22Rv1 (cell line): ENCODE results near the gene HSPB1.
"Not testable (repeated sequence)": the region's sequence is repeated elsewhere in the genome, so short reads cannot be mapped to it uniquely, and the experiment has no call there.

ENCODE experiments used
- H3K27ac ChIP-seq: fragments of 450-650 bp; 2 replicates; pipeline ENCODE4 v1.5.1; 2017
- ZFX ChIP-seq: fragments of 450-650 bp; IDR thresholded peaks from 2 replicates; pipeline ENCODE4 v1.6.1; 2017; ENCODE audit warnings: antibody characterized with exemption, borderline replicate concordance
- TF ChIP-seq, protein P1 (sequence below): fragments of 450-650 bp; IDR thresholded peaks from 2 replicates; pipeline ENCODE4 v1.5.1; 2017; ENCODE audit warnings: mild to moderate bottlenecking

The HSPB1 gene

DNA sequence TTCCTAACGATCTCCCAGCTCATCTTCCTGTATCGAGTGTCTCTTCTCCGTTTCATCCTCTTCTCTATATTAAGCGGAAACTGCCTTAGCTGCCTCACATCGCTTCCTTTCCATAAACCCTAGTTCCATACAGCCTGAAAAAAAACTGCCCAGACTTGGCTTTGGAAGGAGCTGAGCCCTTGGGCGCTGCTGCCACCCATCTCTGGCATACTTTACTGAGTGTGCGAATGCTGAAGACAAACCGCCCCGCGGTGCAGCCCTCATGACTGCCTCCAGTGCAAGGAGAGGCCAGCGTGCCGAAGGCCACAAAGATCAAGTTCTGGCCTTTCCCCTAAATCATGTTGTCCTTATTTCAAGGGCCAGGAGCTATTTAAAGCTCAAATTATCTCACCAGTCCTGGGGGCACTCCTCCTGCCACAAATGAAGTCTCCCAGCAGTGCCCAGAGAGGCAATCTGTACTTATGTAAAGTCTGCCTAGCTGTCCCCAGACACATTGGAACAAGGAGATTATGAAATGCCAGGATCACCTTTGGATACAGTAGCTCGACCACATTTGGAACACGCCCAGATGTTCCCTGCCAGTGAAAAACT, 31.1 kb downstream of the HSPB1 start:
- H3K27ac ChIP-seq: peak overlapping the region; percentile 6; the same call in 1 of the 2 replicates
- TF ChIP-seq, protein P1, sequence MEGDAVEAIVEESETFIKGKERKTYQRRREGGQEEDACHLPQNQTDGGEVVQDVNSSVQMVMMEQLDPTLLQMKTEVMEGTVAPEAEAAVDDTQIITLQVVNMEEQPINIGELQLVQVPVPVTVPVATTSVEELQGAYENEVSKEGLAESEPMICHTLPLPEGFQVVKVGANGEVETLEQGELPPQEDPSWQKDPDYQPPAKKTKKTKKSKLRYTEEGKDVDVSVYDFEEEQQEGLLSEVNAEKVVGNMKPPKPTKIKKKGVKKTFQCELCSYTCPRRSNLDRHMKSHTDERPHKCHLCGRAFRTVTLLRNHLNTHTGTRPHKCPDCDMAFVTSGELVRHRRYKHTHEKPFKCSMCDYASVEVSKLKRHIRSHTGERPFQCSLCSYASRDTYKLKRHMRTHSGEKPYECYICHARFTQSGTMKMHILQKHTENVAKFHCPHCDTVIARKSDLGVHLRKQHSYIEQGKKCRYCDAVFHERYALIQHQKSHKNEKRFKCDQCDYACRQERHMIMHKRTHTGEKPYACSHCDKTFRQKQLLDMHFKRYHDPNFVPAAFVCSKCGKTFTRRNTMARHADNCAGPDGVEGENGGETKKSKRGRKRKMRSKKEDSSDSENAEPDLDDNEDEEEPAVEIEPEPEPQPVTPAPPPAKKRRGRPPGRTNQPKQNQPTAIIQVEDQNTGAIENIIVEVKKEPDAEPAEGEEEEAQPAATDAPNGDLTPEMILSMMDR: no peak
- no peak for TF ChIP-seq ZFX

DNA sequence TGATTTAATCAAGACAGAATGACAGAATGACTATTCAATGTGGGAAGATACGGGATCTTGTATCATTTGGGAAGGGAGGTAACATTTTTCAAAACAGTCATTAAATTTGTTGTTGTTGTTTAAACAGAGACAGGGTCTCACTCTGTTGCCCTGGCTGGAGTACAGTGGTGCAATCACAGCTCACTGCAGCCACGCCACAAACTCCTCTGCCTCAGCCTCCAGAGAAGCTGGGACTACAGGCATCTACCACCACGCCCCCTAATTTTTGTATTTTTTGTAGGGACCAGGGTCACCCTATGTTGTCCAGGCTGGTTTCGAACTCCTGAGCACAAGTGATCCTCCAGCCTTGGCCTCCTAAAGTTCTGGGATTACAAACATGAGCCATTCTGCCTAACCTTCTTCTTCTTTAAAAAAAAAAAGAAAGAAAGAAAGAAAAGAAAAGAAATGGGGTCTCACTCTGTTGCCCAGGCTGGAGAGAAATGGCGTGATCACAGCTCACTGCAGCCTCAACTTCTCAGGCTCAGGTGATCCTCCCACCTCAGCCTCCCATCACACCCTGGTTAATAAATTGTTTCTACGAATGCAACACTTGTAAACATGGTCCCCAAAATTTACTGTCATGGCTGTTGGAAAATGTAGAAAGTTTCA, 32.0 kb downstream of the HSPB1 start:
- H3K27ac ChIP-seq: peak overlapping the region; percentile 6; the same call in 1 of the 2 replicates
- TF ChIP-seq, protein P1: no peak
- no peak for TF ChIP-seq ZFX

DNA sequence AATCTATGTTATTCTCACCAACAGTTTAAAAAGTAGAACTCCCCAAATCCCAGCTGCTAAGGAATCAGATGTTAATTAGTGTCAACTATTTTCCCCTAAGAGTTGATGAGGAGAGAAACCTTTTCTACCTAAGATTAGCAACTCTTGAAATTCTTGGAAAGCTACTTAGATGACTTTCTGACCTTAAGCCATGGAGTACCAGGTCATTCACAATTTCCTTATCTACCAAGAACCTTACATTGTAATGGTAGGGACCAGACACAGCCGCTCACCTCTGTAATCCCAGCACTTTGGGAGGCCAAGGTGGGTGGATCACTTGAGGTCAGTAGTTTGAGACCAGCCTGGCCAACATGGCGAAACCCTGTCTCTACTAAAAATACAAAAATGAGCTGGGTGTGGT, 32.9 kb downstream of the HSPB1 start:
- H3K27ac ChIP-seq: not testable (repeated sequence)

DNA sequence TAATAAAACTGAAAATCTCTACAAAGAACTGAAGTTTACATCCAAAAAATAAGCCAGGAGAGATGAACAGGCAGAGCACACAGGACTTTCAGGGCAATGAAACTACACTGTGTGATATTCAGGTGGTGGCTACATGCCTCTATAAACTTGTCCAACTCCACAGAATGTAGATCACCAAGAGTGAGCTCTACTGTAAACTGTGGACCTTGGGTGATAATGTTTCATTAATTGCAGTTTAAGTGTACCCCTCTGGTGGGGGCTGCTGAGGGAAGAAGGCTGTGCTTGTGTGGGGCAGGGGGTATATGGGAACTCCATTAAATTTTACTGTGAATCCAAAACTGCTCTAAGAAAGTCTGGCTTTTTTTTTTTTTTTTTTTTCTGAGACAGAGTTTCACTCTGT, 33.6 kb downstream of the HSPB1 start:
- H3K27ac ChIP-seq: peak overlapping the region; percentile 14; the same call in 1 of the 2 replicates

DNA sequence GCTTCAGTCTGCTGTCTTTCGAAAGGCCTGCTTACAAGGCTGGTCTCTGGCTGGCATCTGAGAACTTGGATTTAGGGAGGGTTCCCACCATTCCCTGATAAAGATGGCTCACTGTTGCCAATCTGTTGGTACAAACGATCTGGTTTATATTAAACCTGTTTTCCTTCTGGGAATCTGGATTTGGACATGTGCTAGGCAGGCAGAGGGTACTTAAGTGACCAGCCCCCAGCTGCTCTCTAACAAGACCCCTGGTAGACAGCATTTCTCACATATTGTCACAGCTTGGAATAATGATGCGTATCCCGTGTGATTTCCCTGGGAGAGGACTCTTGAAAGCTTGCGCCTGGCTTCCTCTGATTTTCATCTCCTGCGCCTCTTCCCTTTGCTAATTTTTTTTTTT, 34.7 kb downstream of the HSPB1 start:
- H3K27ac ChIP-seq: peak overlapping the region; percentile 14; the same call in 1 of the 2 replicates

More for the DNA sequence above, 33.6 kb downstream of the HSPB1 start:
- TF ChIP-seq, protein P1: no peak

DNA sequence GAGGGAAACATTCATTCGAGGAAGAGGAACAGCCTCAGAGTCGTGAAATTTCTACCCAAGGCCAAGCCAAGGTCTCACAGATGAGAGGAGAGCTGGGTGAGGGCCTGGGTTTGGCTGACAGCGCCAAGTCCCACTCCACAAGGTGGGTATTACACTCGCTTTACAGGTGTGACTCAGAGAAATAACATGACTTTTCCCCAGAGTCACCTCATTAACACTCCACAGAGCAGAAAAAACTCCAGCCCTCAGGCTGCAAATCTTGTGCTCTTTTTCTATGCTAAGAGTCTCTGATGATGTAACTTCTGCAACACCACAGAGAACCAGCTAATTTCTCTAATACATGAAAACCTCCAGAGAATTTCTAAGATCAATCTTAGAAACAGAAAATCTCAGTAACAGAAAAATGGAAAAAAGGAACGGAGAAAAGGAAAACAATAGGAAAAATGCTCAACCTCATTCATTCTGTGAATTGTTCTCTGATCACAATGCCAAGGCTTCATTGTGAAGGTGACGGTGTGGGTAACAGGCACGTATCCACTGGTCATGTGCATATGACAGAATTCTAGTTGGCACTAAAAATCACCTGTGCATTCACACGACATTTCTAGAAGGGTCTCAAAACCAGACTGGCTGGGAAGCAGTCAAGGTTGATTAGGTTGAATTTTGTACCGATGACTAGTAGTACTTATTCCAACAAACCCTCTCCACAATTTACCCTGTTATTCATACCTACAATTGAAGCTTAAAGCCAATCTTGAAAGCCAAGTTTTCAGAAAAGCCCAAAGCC, 36.0 kb downstream of the HSPB1 start:
- TF ChIP-seq ZFX: no peak
- TF ChIP-seq, protein P1: no peak
- no peak overlapping the region for H3K27ac ChIP-seq

More for the DNA sequence above, 34.7 kb downstream of the HSPB1 start:
- TF ChIP-seq ZFX: no peak
- TF ChIP-seq, protein P1: no peak

DNA sequence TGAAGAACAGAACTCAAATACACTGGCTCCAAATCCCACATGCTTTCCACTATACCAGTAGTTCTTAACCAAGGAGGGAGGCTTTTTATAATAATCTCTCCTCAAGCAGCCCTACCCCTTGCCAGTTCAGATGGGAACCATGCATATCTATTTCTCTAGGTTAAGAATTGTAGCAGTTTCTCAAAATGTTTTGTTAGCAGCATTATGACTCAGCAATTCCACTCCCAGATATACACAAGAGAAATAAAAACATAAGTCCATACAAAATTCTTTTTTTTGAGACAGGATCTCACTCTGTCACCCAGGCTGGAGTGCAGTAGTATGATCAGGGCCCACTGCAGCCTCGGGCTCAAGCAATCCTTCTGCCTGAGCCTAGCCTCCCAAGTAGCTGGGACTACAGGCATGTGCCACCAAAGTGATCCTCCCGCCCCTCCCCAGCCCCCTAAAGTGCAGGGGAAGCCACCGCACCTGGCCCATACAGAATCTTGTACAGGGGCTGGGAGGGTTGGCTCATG, 38.2 kb downstream of the HSPB1 start:
- no peak for TF ChIP-seq ZFX
- TF ChIP-seq, protein P1: no peak
- peak overlapping the region; percentile 23 for H3K27ac ChIP-seq
